Choroid plexus epithelial cell (primary cell): Measurements from ENCODE around the gene DISP2.

ENCODE experiments used
- DNase-seq: peaks from one replicate; pipeline ENCODE4 v3.0.0-alpha.2; 2010; ENCODE audit warnings: low read depth
- H3K4me3 ChIP-seq: 2 replicates; pipeline ENCODE4 v1.5.1; 2011; ENCODE audit warnings: low read depth, mild to moderate bottlenecking, control low read depth, low read length, moderate library complexity
- CTCF ChIP-seq: conservative IDR thresholded peaks from 2 replicates; pipeline ENCODE4 v1.5.1; 2011; ENCODE audit warnings: low read depth, mild to moderate bottlenecking, control low read depth, inconsistent platforms, low read length, moderate library complexity

The DISP2 gene

GRCh38 chr15:40364251-40364650 is 6.2 kb downstream of the DISP2 start:
- H3K4me3 ChIP-seq, result no peak overlapping the region

GRCh38 chr15:40365016-40365415 is 7.0 kb downstream of the DISP2 start:
- no peak overlapping the region for H3K4me3 ChIP-seq
- TF ChIP-seq CTCF, result no peak
- no peak for DNase-seq

More at GRCh38 chr15:40364251-40364650, 6.2 kb downstream of the DISP2 start:
- no peak for DNase-seq
- TF ChIP-seq CTCF, result no peak

GRCh38 chr15:40365624-40366456 is 7.8 kb downstream of the DISP2 start:
- no peak for DNase-seq
- TF ChIP-seq CTCF, result no peak
- H3K4me3 ChIP-seq, result no peak overlapping the region

- DNase-seq, result no peak
- no peak for TF ChIP-seq CTCF
- no peak overlapping the region for H3K4me3 ChIP-seq
These were observed 8.7 kb downstream of the DISP2 start for GRCh38 chr15:40366457-40367370.

GRCh38 chr15:40367371-40367685 is 9.3 kb downstream of the DISP2 start:
- no peak for TF ChIP-seq CTCF
- DNase-seq, result no peak
- H3K4me3 ChIP-seq, result no peak overlapping the region

GRCh38 chr15:40367686-40368611 is 9.9 kb downstream of the DISP2 start:
- peak; percentile 87 for DNase-seq
- TF ChIP-seq CTCF, result peak; percentile 67
- H3K4me3 ChIP-seq, result peak overlapping the region; percentile 42
